ENCODE results near the gene ZNF593.

The ZNF593 gene

DNA sequence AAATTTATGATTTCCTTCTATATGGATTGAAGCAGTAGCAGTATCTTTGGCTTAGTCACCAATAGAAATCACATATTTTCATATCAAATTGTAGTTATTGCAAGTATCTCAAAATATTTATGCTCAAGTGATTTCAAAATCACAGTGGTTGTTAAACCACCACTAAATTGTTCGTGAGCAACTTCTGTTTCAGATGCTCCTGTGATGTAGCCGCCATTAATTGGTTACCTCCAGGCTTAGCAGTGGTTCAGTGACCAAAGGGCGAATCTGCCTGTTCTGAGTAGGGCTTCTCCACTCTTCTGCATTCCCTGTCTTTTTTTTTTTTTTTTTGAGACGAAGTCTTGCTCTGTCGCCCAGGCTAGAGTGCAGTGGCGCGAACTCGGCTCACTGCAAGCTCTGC is 5.6 kb downstream of the ZNF593 start:
- no peak for DNase-seq
- H3K27ac Mint-ChIP-seq = no peak overlapping the region
- peaks cover 11% of the 10 kb centered on the region for H3K4me1 Mint-ChIP-seq (ENCODE audit: low read depth)
- no peaks in the 10 kb centered on the region for H3K9me3 Mint-ChIP-seq
- H3K4me3 Mint-ChIP-seq = no peak overlapping the region
- peaks cover 24% of the 10 kb centered on the region for H3K36me3 Mint-ChIP-seq (ENCODE audit: low read depth)
- no peaks in the 10 kb centered on the region for H3K27me3 Mint-ChIP-seq

DNA sequence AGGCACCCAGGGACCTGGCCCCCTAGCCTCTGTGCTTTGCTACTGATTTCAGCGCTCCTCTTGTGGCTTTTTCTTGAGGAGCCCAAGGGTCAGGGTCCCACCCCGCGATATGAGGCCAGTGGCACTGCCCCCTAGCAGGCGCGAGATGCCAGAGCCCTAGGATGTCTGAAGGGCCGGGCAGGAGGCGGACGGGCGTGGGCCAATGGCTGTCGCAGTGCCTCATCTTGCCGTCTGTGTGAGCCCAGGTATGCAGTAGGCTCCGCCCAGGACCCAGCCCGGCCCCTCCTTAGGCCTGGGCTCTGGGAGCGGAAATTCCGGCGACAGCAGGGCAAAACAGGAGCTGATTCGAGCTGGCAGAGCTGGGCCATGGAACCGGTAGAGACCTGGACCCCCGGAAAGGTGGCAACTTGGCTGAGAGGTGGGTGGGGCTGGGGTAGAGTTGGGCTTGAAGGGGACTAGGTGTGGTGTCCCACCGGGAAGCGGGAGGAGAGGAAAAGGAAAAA is 7.5 kb downstream of the ZNF593 start, which contains the start of gene CNKSR1:
CNKSR1 (plus strand) TSS at position 310 of the 503 bp plus-strand sequence; CDS start at position 367, 57 bp downstream.
- Mint-ChIP-seq H3K9me3 (no peaks in the 10 kb centered on the region), H3K27me3 (no peaks in the 10 kb centered on the region), H3K27ac (no peak within 1 kb of the TSS), H3K4me1 (ENCODE audit: low read depth) (peaks cover 7% of the 10 kb centered on the region), H3K36me3 (ENCODE audit: low read depth) (peaks cover 7% of the 10 kb centered on the region), H3K4me3 (no peak within 1 kb of the TSS)
- DNase-seq = no peak

DNA sequence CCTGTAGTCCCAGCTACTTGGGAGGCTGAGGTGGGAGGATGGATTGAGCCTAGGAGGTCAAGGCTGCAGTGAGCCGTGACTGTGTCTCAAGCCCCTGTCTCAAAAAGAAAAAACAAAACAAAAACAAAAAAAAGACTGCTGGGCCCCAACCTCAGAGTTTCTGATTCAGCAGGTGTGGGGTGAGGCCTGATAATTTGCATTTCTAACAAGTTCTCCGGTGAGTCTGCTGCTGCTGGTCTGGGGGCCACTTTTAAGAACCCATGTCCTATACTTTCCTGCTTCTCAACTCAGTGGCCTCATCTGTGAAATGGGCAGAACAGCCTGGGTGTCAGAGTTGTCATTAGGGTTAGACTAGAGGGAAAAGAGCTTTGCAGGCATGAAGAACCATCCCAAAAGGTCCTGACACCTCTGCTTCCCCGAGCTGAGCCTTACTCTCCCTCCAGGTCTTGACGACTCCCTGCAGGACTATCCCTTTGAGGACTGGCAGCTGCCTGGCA is 10.3 kb downstream of the ZNF593 start:
- no peaks in the 10 kb centered on the region for H3K36me3 Mint-ChIP-seq (ENCODE audit: low read depth)
- H3K9me3 Mint-ChIP-seq = no peaks in the 10 kb centered on the region
- H3K4me3 Mint-ChIP-seq = no peak overlapping the region
- DNase-seq = no peak
- H3K4me1 Mint-ChIP-seq (ENCODE audit: low read depth) = peaks cover 5% of the 10 kb centered on the region
- no peaks in the 10 kb centered on the region for H3K27me3 Mint-ChIP-seq
- H3K27ac Mint-ChIP-seq = no peak overlapping the region

DNA sequence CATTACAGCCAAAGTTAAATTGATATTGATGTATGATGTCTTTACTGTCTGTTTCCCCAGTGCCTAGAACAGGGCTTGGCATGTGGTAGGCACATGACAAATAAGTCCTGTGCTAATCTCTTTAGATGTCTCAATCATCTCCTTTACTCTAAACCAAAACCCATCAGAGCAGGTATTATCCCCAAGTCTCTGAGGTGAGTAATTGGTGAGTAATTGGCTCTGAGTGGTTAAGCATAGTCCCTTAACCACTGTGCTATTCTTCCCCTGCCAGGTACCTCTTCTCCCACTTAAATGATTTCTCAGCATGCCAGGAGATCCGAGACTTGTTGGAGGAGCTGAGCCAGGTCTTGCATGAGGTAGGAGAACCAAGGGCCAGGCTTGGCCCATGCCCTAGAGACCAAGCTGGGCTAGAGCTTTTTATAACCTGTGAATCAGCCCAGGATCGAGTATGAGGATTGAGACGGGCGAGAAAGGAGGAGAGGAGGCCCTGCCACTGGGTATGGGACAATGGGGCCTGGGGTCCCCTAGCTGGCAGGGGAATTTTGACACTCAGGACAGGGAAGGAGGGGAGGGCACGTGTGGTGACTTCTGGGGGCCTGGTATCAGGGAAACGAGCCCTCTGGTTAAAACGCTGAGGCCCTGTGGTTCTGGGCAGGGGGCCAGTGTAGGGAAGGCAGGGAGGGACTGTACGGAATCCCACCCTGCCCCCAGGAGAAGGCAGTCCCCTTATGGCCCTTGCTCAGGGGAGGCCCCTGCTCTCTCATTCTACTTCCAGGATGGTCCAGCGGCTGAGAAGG is 12.1 kb downstream of the ZNF593 start:
- no peak overlapping the region for H3K27ac Mint-ChIP-seq
- H3K4me3 Mint-ChIP-seq = no peak overlapping the region
- no peaks in the 10 kb centered on the region for H3K36me3 Mint-ChIP-seq (ENCODE audit: low read depth)
- no peak for DNase-seq
- H3K4me1 Mint-ChIP-seq (ENCODE audit: low read depth) = peaks cover 5% of the 10 kb centered on the region
- H3K27me3 Mint-ChIP-seq = no peaks in the 10 kb centered on the region
- no peaks in the 10 kb centered on the region for H3K9me3 Mint-ChIP-seq

DNA sequence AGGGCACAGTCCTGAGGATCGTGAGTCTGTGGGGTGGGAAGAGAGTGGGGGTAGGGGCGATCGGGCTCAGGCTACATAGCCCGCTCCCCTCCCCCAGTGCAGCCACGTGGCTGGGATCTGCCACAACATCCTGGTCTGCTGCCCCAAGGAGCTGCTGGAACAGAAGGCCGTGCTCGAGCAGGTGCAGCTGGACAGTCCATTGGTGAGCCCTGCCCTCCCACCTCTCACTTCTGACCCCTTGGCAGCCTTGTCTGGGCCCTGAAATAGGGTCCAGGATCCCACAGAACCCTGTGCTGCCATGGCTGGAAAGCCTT is 12.6 kb downstream of the ZNF593 start:
- peaks cover 5% of the 10 kb centered on the region for H3K4me1 Mint-ChIP-seq (ENCODE audit: low read depth)
- DNase-seq = no peak
- no peak overlapping the region for H3K4me3 Mint-ChIP-seq
- no peaks in the 10 kb centered on the region for H3K9me3 Mint-ChIP-seq
- H3K27me3 Mint-ChIP-seq = no peaks in the 10 kb centered on the region
- H3K36me3 Mint-ChIP-seq (ENCODE audit: low read depth) = no peaks in the 10 kb centered on the region
- H3K27ac Mint-ChIP-seq = no peak overlapping the region

GRCh38 chr1:26184086-26184485 is 14.4 kb downstream of the ZNF593 start:
- H3K4me1 Mint-ChIP-seq (ENCODE audit: low read depth) = peaks cover 5% of the 10 kb centered on the region
- H3K27ac Mint-ChIP-seq = no peak overlapping the region
- no peak for DNase-seq
- no peak overlapping the region for H3K4me3 Mint-ChIP-seq
- H3K36me3 Mint-ChIP-seq (ENCODE audit: low read depth) = no peaks in the 10 kb centered on the region
- no peaks in the 10 kb centered on the region for H3K27me3 Mint-ChIP-seq
- no peaks in the 10 kb centered on the region for H3K9me3 Mint-ChIP-seq

DNA sequence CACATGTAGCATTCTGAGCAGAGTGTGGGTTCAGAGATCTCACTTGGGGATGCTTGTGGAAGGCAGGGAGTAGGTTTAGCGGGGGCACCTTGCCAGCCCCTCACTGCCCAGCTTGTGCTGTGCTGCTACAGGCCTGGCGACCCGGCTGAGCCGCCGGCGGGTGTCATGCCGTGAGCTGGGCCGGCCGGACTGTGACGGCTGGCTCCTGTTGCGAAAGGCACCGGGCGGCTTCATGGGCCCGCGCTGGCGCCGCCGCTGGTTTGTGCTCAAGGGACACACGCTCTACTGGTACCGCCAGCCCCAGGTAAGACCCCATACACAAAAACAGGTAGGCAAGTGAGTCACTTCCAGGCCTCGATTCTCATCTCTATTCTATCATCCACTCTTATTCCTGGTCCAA is 15.2 kb downstream of the ZNF593 start:
- Mint-ChIP-seq H3K4me1 (ENCODE audit: low read depth) (peaks cover 5% of the 10 kb centered on the region), H3K27me3 (no peaks in the 10 kb centered on the region), H3K27ac (no peak overlapping the region), H3K4me3 (no peak overlapping the region), H3K36me3 (ENCODE audit: low read depth) (no peaks in the 10 kb centered on the region), H3K9me3 (no peaks in the 10 kb centered on the region)
- no peak for DNase-seq

GRCh38 chr1:26187882-26188281 is 18.2 kb downstream of the ZNF593 start:
- DNase-seq = no peak

GRCh38 chr1:26188477-26188876 is 18.8 kb downstream of the ZNF593 start:
- H3K4me3 Mint-ChIP-seq = no peak overlapping the region
- no peaks in the 10 kb centered on the region for H3K27me3 Mint-ChIP-seq
- H3K36me3 Mint-ChIP-seq (ENCODE audit: low read depth) = no peaks in the 10 kb centered on the region
- no peaks in the 10 kb centered on the region for H3K9me3 Mint-ChIP-seq
- no peak for DNase-seq
- H3K27ac Mint-ChIP-seq = no peak overlapping the region
- H3K4me1 Mint-ChIP-seq (ENCODE audit: low read depth) = no peaks in the 10 kb centered on the region

More at GRCh38 chr1:26187882-26188281, 18.2 kb downstream of the ZNF593 start:
- Mint-ChIP-seq H3K36me3 (ENCODE audit: low read depth) (no peaks in the 10 kb centered on the region), H3K27ac (no peak overlapping the region), H3K27me3 (no peaks in the 10 kb centered on the region), H3K4me3 (no peak overlapping the region), H3K4me1 (ENCODE audit: low read depth) (no peaks in the 10 kb centered on the region), H3K9me3 (no peaks in the 10 kb centered on the region)

DNA sequence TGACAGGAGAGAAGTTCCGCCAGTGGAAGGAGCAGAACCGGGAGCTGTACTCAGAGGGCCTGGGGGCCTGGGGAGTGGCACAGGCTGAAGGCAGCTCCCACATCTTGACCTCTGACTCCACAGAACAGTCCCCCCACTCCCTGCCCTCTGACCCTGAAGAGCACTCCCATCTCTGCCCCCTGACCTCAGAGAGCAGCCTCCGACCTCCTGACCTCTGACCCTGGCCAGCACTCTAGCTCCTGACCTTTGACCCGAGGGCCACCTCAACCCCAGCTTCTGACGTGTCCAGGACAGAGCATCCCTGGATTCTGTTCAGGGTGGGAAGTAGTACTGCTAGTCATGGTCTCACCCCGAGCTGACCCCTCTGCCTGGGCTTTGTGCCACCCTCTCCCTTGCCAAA is 19.6 kb downstream of the ZNF593 start:
- no peaks in the 10 kb centered on the region for H3K36me3 Mint-ChIP-seq (ENCODE audit: low read depth)
- H3K4me3 Mint-ChIP-seq = no peak overlapping the region
- no peaks in the 10 kb centered on the region for H3K4me1 Mint-ChIP-seq (ENCODE audit: low read depth)
- DNase-seq = no peak
- H3K9me3 Mint-ChIP-seq = no peaks in the 10 kb centered on the region
- no peaks in the 10 kb centered on the region for H3K27me3 Mint-ChIP-seq
- H3K27ac Mint-ChIP-seq = no peak overlapping the region

GRCh38 chr1:26189751-26190275 is 20.1 kb downstream of the ZNF593 start:
- no peak overlapping the region for H3K27ac Mint-ChIP-seq
- H3K36me3 Mint-ChIP-seq (ENCODE audit: low read depth) = no peaks in the 10 kb centered on the region
- H3K4me3 Mint-ChIP-seq = no peak overlapping the region
- H3K27me3 Mint-ChIP-seq = no peaks in the 10 kb centered on the region
- DNase-seq = no peak
- no peaks in the 10 kb centered on the region for H3K9me3 Mint-ChIP-seq
- H3K4me1 Mint-ChIP-seq (ENCODE audit: low read depth) = no peaks in the 10 kb centered on the region

DNA sequence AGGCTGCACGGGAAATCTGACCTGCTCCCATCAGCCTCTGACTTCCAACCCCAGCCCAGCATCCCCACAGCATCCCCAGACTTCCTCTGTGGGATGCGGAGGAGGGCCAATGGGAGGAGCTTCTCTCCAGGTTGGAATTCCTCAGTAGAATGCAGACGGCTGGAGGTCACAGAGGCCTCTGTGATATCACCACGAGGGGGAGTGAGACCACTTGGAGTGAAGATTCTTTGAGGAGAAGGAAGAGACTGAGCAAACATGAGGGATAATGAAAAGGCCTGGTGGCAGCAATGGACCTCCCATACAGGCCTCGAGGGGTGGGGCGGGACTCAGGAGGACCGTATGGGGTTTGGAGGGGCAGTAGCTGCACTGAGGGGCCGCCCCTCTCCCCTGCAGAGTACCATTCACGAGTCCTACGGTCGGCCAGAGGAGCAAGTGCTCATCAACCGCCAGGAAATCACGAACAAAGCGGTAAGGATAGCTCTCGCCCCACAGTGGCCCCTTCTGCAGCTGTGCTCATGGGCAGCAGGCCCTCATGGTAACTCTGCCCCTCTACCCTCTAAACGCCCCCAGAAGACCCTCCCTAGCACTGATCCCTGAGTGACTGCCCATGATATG is 20.8 kb downstream of the ZNF593 start, which contains the start of gene CATSPER4:
CATSPER4 (plus strand) TSS at position 230 of the 615 bp plus-strand sequence; CDS start at position 256, 26 bp downstream.
- no peak for DNase-seq
- Mint-ChIP-seq H3K4me1 (ENCODE audit: low read depth) (no peaks in the 10 kb centered on the region), H3K27ac (no peak within 1 kb of the TSS), H3K9me3 (no peaks in the 10 kb centered on the region), H3K4me3 (no peak within 1 kb of the TSS), H3K27me3 (no peaks in the 10 kb centered on the region), H3K36me3 (ENCODE audit: low read depth) (no peaks in the 10 kb centered on the region)

GRCh38 chr1:26191739-26192138 is 22.0 kb downstream of the ZNF593 start:
- Mint-ChIP-seq H3K9me3 (no peaks in the 10 kb centered on the region), H3K4me3 (no peak overlapping the region)
- DNase-seq = no peak

DNA sequence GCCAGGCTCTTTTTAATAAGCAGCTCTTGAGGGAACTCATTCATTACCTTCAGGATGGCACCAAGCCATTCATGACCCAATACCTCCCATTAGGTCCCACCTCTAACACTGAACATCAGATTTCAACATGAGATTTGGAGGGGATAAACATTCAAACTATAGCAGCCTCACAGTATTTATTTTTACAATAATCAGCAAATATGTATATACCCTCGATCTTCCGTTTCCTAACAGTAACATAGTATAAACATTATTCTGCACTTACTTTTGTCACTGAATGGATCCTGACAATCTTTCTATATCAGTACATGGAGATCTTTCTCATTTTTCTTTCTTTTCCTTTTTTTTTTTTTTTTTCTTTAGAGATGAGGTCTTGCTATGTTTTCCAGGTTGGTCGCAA is 26.1 kb downstream of the ZNF593 start:
- Mint-ChIP-seq H3K9me3 (no peaks in the 10 kb centered on the region), H3K27ac (no peak overlapping the region)

More at GRCh38 chr1:26191739-26192138, 22.0 kb downstream of the ZNF593 start:
- H3K27me3 Mint-ChIP-seq = no peaks in the 10 kb centered on the region
- H3K36me3 Mint-ChIP-seq (ENCODE audit: low read depth) = no peaks in the 10 kb centered on the region
- H3K4me1 Mint-ChIP-seq (ENCODE audit: low read depth) = no peaks in the 10 kb centered on the region
- no peak overlapping the region for H3K27ac Mint-ChIP-seq

GRCh38 chr1:26197301-26197700 is 27.6 kb downstream of the ZNF593 start:
- no peak overlapping the region for H3K4me3 Mint-ChIP-seq
- H3K9me3 Mint-ChIP-seq = no peaks in the 10 kb centered on the region
- no peaks in the 10 kb centered on the region for H3K27me3 Mint-ChIP-seq
- no peak overlapping the region for H3K27ac Mint-ChIP-seq
- peaks cover 22% of the 10 kb centered on the region for H3K4me1 Mint-ChIP-seq (ENCODE audit: low read depth)
- no peaks in the 10 kb centered on the region for H3K36me3 Mint-ChIP-seq (ENCODE audit: low read depth)
- no peak for DNase-seq

More for the DNA sequence above, 26.1 kb downstream of the ZNF593 start:
- no peak for DNase-seq
- Mint-ChIP-seq H3K4me1 (ENCODE audit: low read depth) (peaks cover 7% of the 10 kb centered on the region), H3K4me3 (no peak overlapping the region), H3K27me3 (no peaks in the 10 kb centered on the region), H3K36me3 (ENCODE audit: low read depth) (no peaks in the 10 kb centered on the region)
